Measurements from ENCODE around the gene SOX11. TPM values are rescaled to one million over a fixed set of nuclear protein-coding genes. Genes with fewer than 3 reads are reported as not detected.

SOX11 gene
- polyA plus RNA-seq, 12 donors, result 16.3 to 299 (median 26.9) TPM

- no peak for DNase-seq
These were observed 27.6 kb downstream of the SOX11 start for GRCh38 chr2:5719629-5720334.

GRCh38 chr2:5720426-5720825 lies 28.2 kb downstream of the SOX11 start:
- DNase-seq, result no peak

GRCh38 chr2:5722236-5722635 lies 30.1 kb downstream of the SOX11 start:
- no peak for DNase-seq

GRCh38 chr2:5723791-5724735 lies 31.9 kb downstream of the SOX11 start:
- DNase-seq, result no peak

- no peak for DNase-seq
These were observed 32.9 kb downstream of the SOX11 start for GRCh38 chr2:5725072-5725471.

- peak; percentile 30 for DNase-seq
These were observed 33.7 kb downstream of the SOX11 start for GRCh38 chr2:5725794-5726463.

GRCh38 chr2:5727235-5727634 lies 35.1 kb downstream of the SOX11 start:
- no peak for DNase-seq

- DNase-seq, result no peak
These were observed 37.2 kb downstream of the SOX11 start for GRCh38 chr2:5729416-5729815.

GRCh38 chr2:5730386-5730785 lies 38.2 kb downstream of the SOX11 start:
- DNase-seq, result no peak

- no peak for DNase-seq
These were observed 42.8 kb downstream of the SOX11 start for GRCh38 chr2:5734859-5735520.

- DNase-seq, result no peak
These were observed 43.3 kb downstream of the SOX11 start for GRCh38 chr2:5735521-5735861.

GRCh38 chr2:5736050-5736449 lies 43.9 kb downstream of the SOX11 start:
- DNase-seq, result no peak

- DNase-seq, result no peak
These were observed 44.7 kb downstream of the SOX11 start for GRCh38 chr2:5736886-5737285.

GRCh38 chr2:5740053-5740452 lies 47.9 kb downstream of the SOX11 start:
- no peak for DNase-seq

- DNase-seq, result no peak
These were observed 48.6 kb downstream of the SOX11 start for GRCh38 chr2:5740817-5741216.

GRCh38 chr2:5741242-5741641 lies 49.1 kb downstream of the SOX11 start:
- DNase-seq, result no peak

- DNase-seq, result no peak
These were observed 49.9 kb downstream of the SOX11 start for GRCh38 chr2:5742126-5742525.

- no peak for DNase-seq
These were observed 56.2 kb downstream of the SOX11 start for GRCh38 chr2:5748391-5748790.

- DNase-seq, result no peak
These were observed 56.8 kb downstream of the SOX11 start for GRCh38 chr2:5748946-5749345.

GRCh38 chr2:5749347-5749746 lies 57.2 kb downstream of the SOX11 start:
- DNase-seq, result no peak

Measured in muscle of arm (tissue), 12 donors.